HL-60 (cell line): ENCODE measurements around the gene TBC1D1.

Source experiments
- CTCF ChIP-seq: IDR thresholded peaks from one replicate; pipeline ENCODE4 v1.5.1; 2011; ENCODE audit warnings: low read length, control low read depth, inconsistent platforms; ENCODE audit not compliant: insufficient read depth
- REST ChIP-seq: IDR thresholded peaks from 2 replicates; pipeline ENCODE4 v1.6.1; 2012; ENCODE audit warnings: low read depth; ENCODE audit not compliant: insufficient replicate concordance

GRCh38 chr4:37966044-37966443 is 75.2 kb downstream of the TBC1D1 start:
- TF ChIP-seq CTCF (no peak), REST (no peak)
